WTC11 (cell line): ENCODE data around the gene URB1.

Experiments
- CREB1 ChIP-seq: sonication (generic); formaldehyde crosslinking; IDR thresholded peaks from 2 replicates; pipeline ENCODE4 v1.8.0; 2023; ENCODE audit warnings: mild to moderate bottlenecking, missing genetic modification reagents
- CTCF ChIP-seq: fragments of 200-600 bp; IDR thresholded peaks from 2 replicates; pipeline ENCODE4 v1.8.0; 2022; ENCODE audit warnings: antibody characterized with exemption
- E2F4 ChIP-seq: sonication (generic); formaldehyde crosslinking; IDR thresholded peaks from 2 replicates; pipeline ENCODE4 v1.8.1; 2022; ENCODE audit warnings: low read depth, mild to moderate bottlenecking, moderate library complexity, missing genetic modification reagents, borderline replicate concordance
- ESRRA ChIP-seq: sonication (generic); formaldehyde crosslinking; IDR thresholded peaks from 2 replicates; pipeline ENCODE4 v1.8.1; 2022; ENCODE audit warnings: mild to moderate bottlenecking, missing genetic modification reagents, borderline replicate concordance
- JUN ChIP-seq: sonication (generic); formaldehyde crosslinking; IDR thresholded peaks from 2 replicates; pipeline ENCODE4 v1.8.0; 2023; ENCODE audit warnings: mild to moderate bottlenecking, missing genetic modification reagents
- MAX ChIP-seq: sonication (generic); formaldehyde crosslinking; IDR thresholded peaks from 2 replicates; pipeline ENCODE4 v1.8.0; 2022; ENCODE audit warnings: mild to moderate bottlenecking, missing genetic modification reagents
- NR2C2 ChIP-seq: sonication (generic); formaldehyde crosslinking; IDR thresholded peaks from 2 replicates; pipeline ENCODE4 v1.8.0; 2022; ENCODE audit warnings: mild to moderate bottlenecking, missing genetic modification reagents
- SMAD3 ChIP-seq: sonication (generic); formaldehyde crosslinking; IDR thresholded peaks from 2 replicates; pipeline ENCODE4 v1.8.0; 2022; ENCODE audit warnings: missing genetic modification reagents, mild to moderate bottlenecking, borderline replicate concordance
- SP1 ChIP-seq: sonication (generic); formaldehyde crosslinking; conservative IDR thresholded peaks from 2 replicates; pipeline ENCODE4 v1.8.1; 2022; ENCODE audit warnings: missing genetic modification reagents

GRCh38 chr21:32353002-32353711 is 39.7 kb downstream of the URB1 start:
- TF ChIP-seq SP1, result no peak
- TF ChIP-seq NR2C2 (CRISPR knock-in tag), result no peak
- no peak for TF ChIP-seq CTCF
- TF ChIP-seq CREB1 (CRISPR knock-in tag), result no peak
- TF ChIP-seq E2F4 (CRISPR knock-in tag), result no peak
- no peak for TF ChIP-seq SMAD3 (CRISPR knock-in tag)
- TF ChIP-seq MAX (CRISPR knock-in tag), result no peak
- no peak for TF ChIP-seq JUN (CRISPR knock-in tag)
- TF ChIP-seq ESRRA (CRISPR knock-in tag), result no peak
